Activated T-helper 1 cell treated with anti-CD3 and anti-CD28 coated beads, Interleukin-2, amount 50 U/mL, for 16 hours (primary cell): Measurements from ENCODE around the gene KLRF1.

Experiments used
- DNase-seq, 2 donors: peaks; one replicate each; pipeline ENCODE4 v3.0.0-alpha.2; 2020; ENCODE audit warnings: low read depth in 1 of 2, low spot score in 1 of 2

KLRF1 gene

GRCh38 chr12:9808504-9808903, 18.8 kb upstream of the KLRF1 start:
- no peak for DNase-seq

DNA sequence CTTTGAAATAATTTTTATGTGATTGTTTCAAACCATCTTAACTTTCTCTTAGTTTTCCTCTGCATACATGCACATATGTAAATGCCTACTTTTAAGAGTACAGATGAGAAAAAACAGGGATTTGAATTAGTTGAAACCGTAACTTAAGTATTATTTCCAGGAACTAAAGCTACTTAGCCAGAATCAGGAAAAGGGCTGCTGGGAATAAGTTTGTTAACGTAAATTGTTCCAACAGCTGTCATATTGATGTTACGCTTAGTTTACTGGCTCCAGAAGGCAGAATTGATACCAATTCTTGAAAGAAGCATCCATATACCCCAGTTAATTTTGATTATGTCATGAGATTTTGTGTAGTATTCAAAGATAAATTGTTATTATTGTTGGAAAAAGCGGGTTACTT, 17.9 kb upstream of the KLRF1 start:
- DNase-seq: no peak

DNA sequence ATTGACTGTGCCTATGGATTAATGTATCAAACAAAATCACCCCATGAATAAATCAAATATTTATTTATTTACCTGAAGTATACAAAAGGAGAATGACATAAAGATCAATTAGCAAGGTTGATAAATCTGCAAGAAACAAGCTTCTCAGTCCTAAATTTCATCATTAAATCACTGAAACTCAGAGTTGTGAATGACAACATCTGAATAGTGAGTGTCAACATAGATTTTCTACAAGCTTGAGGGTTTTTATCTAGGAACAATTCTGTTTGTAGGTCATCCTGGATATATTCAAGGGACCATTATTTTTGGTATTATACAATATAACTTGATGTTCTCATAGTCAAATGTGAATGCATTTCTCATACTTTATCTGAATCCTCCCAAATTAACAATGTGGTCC, 17.4 kb upstream of the KLRF1 start:
- DNase-seq: no peak

GRCh38 chr12:9810671-9811070, 16.6 kb upstream of the KLRF1 start:
- no peak for DNase-seq

- DNase-seq: no peak
Observed at GRCh38 chr12:9811621-9812020, 15.7 kb upstream of the KLRF1 start.

GRCh38 chr12:9813821-9814798, 13.2 kb upstream of the KLRF1 start:
- DNase-seq: peak; percentile 83 to 87

DNA sequence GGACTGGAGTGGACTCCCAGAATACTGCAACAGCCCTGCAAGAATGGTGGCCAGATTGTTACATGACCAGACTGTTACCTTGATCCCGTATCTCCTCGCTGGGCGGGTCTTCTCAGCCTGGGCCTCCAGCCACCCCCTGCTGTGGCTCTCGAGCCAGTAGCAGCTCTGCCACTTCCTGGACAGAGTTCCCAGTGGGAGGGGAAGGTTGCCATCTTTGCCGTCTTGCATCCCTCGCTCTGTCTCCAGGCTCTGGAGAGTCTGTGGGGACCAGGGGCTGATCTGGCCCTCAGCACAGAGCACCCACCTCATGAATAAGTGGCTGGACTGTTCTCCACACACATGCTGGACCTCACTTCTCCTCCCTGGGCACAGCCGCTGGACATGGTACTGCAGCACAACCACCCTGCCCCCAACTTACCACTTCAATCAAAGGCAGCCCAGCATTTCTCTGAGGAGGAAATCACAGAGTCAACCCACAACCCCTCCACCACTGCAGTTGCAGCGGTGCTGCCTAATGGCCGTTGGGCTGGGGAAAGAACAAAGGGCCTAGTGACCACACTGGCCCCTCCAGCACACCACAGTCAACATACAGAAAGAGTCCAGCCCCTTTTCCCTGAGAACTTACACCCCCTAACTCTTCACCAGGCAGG, 6.9 kb upstream of the KLRF1 start:
- no peak for DNase-seq

DNA sequence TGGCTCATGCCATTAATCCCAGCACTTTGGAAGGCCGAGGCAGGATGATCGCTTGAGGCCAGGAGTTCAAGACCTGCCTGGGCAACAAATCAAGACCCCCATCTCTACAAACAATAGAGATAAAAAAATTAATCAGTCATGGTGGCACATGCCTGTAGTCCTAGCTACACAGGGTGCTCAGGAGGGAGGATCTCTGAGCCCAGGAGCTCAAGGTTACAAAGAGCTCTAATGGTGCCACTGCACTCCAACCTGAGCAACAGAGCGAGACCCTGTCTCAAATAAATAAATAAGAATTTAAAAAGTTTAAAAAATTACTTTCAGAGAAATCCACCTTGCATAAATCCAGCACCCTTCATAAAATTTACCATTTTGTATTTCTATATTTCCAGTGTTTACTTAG, 2.2 kb downstream of the KLRF1 start:
- DNase-seq: no peak

- DNase-seq: no peak
Observed at GRCh38 chr12:9829982-9830381, 2.7 kb downstream of the KLRF1 start.

- DNase-seq: no peak
Observed at GRCh38 chr12:9831720-9832119, 4.4 kb downstream of the KLRF1 start.

DNA sequence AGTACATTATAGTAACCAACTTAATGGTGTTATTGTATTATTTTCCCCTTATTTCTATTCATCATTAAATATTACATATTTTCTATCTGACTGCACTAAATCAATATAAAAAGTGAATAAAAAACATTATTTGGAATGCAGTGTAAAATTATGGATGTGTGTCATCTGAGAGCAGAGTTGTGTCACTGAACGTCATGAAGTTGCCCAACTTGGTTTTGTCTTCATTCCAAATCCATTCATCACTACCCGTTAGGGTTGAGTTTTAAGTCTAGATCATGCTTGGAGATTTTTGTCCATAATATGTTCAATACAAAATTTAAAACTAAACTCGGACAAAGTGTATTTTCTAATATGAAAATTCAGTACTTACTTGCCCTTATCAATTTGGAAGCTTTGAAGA, 16.1 kb downstream of the KLRF1 start:
- no peak for DNase-seq

DNA sequence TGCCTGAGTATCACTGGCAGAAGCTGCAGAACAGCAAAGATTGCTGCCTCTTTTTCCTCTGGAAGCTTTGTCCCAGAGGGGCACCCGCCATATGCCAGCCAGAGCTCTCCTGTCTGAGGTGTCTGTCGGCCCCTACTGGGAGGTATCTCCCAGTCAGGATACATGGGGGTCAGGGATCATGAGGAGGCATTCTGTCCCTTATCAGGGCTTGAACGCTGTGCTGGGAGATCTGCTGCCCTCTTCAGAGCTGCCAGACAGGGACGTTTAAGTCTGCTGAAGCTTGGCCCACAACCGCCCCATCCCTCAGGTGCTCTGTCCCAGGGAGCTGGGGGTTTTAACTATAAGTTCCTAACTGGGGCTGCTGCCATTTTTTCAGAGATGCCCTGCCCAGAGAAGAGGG, 21.6 kb downstream of the KLRF1 start:
- no peak for DNase-seq

- no peak for DNase-seq
Observed at GRCh38 chr12:9851050-9851449, 23.8 kb downstream of the KLRF1 start.

GRCh38 chr12:9851927-9852326, 24.6 kb downstream of the KLRF1 start:
- DNase-seq: no peak

GRCh38 chr12:9856151-9856550, 28.9 kb downstream of the KLRF1 start:
- DNase-seq: no peak

DNA sequence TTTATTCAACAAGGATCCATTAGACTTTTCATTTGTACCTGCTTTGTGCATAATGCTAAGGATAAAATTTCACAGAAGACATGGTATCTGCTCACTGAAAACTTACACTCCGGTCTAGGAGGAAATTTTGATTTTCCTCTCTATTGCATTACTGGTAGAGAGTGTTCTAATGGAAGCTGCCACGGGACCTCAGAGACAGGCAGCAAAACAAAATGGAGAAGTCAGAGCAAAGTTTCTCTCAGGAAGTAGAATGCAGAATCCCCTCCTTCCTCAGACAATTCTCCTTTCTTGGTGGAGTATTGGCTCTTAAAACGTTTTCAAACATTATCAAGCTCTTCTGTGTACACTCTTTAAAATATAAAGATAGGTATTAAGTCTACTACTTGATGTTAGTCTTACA, 29.6 kb downstream of the KLRF1 start:
- DNase-seq: no peak

DNA sequence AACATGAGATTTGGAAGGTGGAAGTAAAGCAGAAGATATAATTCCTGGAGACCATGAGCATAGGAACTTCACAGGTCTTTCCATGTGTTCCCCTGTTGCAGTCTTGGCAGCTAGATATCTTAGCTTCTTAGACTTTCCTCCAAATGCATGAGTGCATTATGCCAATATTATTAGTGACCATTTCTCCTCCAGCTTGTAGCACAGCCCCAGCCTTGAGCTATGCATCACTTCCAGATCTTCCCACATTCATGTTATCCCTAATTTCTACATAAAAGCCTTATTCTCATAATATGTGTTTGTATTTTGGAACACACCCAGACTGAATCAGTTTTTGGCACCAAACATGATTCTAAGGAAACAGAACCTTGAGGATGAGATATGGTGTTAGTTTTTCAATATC, 30.9 kb downstream of the KLRF1 start:
- DNase-seq: no peak

GRCh38 chr12:9864913-9865675, 37.8 kb downstream of the KLRF1 start:
- no peak for DNase-seq

DNA sequence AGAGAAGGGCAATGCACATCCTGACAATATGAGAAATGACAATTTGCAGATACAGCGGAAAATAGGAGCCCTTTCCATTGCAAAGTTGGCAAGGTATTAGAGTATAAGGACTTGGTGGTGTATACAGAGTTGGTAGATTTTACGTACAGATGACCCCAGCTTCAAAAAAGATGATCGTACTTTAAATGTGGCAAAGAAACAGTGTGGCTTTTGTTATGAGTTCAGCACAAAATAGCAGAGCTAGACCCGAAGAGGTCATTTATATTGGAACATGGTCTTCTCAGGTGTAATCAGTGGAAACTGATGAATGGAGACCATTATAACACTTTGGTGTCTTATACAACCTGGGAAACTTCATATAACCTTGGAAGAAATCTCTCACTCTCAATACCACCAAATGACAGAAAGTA, 39.6 kb downstream of the KLRF1 start:
- DNase-seq: no peak

DNA sequence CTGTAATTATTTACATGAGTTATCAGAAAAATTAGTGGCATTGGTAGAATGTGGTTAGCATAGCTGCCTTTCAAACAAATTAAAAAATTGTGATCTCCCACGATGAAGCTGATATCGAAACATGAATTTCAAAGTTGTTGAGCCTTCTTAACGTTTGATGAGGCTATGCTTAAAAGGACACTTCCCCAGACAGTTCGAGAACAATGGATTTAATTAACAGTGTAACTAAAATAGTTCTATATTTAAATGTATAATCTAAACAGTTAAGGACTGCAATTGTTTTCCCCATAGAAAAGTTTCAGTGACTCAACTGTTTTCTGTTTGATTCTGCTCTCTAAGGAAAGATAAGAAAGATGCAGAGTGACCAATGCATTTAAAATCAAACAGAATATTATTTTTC, 40.2 kb downstream of the KLRF1 start:
- DNase-seq: no peak

DNA sequence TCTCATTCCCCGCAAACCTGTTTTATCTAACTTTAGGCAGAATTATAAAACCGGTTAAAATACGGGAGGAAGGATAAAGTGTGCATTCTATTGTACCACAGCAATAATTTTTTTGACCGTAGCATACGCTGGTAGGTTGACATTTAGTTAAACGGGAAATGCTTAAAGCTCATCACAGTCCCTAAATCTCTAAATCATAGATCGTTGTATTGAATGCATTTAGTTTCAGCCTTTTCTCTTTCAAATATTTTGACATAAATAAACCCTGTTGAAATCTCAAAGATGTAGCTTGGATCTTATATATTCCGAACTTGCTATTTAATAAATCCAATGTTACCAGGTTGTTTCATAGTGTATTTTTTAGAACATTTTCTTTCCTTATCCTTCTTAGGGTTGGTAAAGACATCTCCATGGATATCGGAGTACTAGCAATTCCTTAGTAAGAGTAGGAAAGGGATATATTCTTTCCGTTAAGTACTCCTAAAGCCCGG, 41.1 kb downstream of the KLRF1 start:
- DNase-seq: no peak

DNA sequence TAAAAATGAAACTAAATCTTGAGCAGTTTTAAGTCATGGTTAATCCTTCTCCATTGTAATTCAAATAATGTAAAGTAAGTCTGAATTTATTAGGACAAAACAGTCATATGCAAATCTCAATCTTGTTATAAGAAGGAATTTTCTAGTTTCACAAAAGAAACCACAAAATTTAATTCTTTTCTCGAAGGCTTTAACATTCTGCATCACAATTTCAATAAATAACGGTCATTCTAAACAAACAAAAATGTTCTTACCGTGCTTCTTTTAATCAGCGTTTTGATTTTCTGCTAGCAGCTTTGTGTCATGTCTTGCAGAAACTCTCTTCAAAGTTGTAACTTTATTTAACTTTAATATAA, 41.6 kb downstream of the KLRF1 start:
- DNase-seq: no peak
